ENCODE measurements around the gene WNT11.

- TF ChIP-seq CTCF (IDR thresholded peaks at IDR 0.05) (no peak), POLR2A (IDR thresholded peaks at IDR 0.05) (no peak)
These were observed 46.2 kb downstream of the WNT11 start for GRCh38 chr11:76159983-76160661.
